Measurements from ENCODE around the gene ERP29. TPM values are rescaled to one million over a fixed set of nuclear protein-coding genes. Genes with fewer than 3 reads are reported as not detected.

Gene ERP29
- 74.2 and 77.4 TPM in 2 replicates for total RNA-seq

DNA sequence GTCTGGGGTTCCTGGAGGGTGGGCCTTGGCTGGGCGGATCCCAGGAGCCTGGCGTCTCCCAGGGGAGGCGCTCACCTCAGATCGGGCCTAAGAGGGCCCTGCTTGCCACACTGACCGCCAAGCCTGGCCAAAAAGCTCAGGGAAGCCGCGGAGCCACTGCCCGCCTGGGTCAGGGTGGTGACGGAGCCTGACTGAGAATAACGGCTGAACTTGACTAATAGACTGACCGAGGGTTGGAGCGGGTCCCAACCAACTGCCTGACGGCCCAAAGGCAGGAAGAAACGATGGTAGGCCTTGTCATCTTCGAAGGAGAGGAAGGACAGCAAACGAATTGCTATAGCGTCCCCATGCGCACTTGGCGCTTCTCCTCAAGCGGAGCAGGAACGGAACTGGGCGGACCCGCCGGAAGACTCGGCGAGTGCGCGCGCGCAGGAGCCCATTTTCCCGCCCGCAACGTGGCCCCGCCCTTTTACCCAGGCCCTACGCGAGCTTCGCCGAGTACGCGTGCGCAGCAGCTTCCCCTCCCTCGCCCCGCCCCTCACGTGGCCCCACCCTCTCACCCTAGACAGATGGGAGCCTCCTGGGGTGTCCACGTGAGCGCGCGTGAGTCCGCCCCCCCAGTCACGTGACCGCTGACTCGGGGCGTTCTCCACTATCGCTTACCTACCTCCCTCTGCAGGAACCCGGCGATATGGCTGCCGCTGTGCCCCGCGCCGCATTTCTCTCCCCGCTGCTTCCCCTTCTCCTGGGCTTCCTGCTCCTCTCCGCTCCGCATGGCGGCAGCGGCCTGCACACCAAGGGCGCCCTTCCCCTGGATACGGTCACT, at the start of gene ERP29, which contains the start of gene TMEM116:
TSS of gene ERP29 (plus strand) at position 652 of the 826 bp plus-strand sequence. CDS start at position 692, 40 bp downstream.
TSS of gene TMEM116 (minus strand) at position 391 of the 826 bp plus-strand sequence. CDS start 7,895 bp downstream, outside the sequence.

Other genes starting within 250 kb of the ERP29 start
- 70.2 and 140 TPM in 2 replicates for gene ALDH2, start 246.5 kb upstream of the ERP29 start, total RNA-seq
- 25.7 and 43.4 TPM in 2 replicates for gene MAPKAPK5, start 171.2 kb upstream of the ERP29 start, total RNA-seq
- 7.5 and 9.0 TPM in 2 replicates for gene TMEM116, start 261 bp upstream of the ERP29 start, total RNA-seq
- 13.6 and 23.6 TPM in 2 replicates for gene NAA25, start 95.4 kb downstream of the ERP29 start, total RNA-seq
- 37.1 and 76.7 TPM in 2 replicates for gene TRAFD1, start 112.1 kb downstream of the ERP29 start, total RNA-seq